Smooth muscle cell (in vitro differentiated cells): ENCODE measurements around the gene SPATA20. TPM values are rescaled to one million over a fixed set of nuclear protein-coding genes. Genes with fewer than 3 reads are reported as not detected.

ENCODE experiments used
- DNase-seq: peaks from one replicate; lab custom pipeline; 2025; ENCODE audit not compliant: unreplicated experiment; lab: John Stamatoyannopoulos, UW
- H2AFZ ChIP-seq: fragments of 200-600 bp; sonication (generic); 2 replicates; pipeline ENCODE4 v1.6.0; 2016; ENCODE audit warnings: antibody characterized with exemption, low read depth, mild to moderate bottlenecking
- H3F3A ChIP-seq: fragments of 200-600 bp; sonication (generic); 2 replicates; pipeline ENCODE4 v1.6.0; 2017; ENCODE audit warnings: antibody characterized with exemption, low read depth
- H3K27ac ChIP-seq: fragments of 200-600 bp; sonication (generic); 2 replicates; pipeline ENCODE4 v1.5.1; 2016; ENCODE audit warnings: low read depth, mild to moderate bottlenecking
- H3K27me3 ChIP-seq: fragments of 200-600 bp; sonication (generic); 2 replicates; pipeline ENCODE4 v1.6.1; 2016; ENCODE audit warnings: low read depth, mild to moderate bottlenecking
- H3K36me3 ChIP-seq: fragments of 200-600 bp; sonication (generic); 2 replicates; pipeline ENCODE4 v1.5.1; 2016; ENCODE audit warnings: low read depth
- H3K4me1 ChIP-seq: fragments of 200-600 bp; sonication (generic); 2 replicates; pipeline ENCODE4 v1.5.1; 2016; ENCODE audit warnings: low read depth
- H3K4me2 ChIP-seq: fragments of 200-600 bp; sonication (generic); 2 replicates; pipeline ENCODE4 v1.6.0; 2016; ENCODE audit warnings: mild to moderate bottlenecking
- H3K4me3 ChIP-seq: fragments of 200-600 bp; sonication (generic); 2 replicates; pipeline ENCODE4 v1.5.1; 2016; ENCODE audit warnings: mild to moderate bottlenecking
- H3K79me2 ChIP-seq: fragments of 200-600 bp; sonication (generic); 2 replicates; pipeline ENCODE4 v1.6.0; 2016; ENCODE audit warnings: low read depth, mild to moderate bottlenecking
- H3K9ac ChIP-seq: fragments of 200-600 bp; sonication (generic); 2 replicates; pipeline ENCODE4 v1.6.0; 2016; ENCODE audit warnings: low read depth
- H3K9me3 ChIP-seq: fragments of 200-600 bp; sonication (generic); replicated peaks from 2 replicates; pipeline ENCODE4 v1.5.1; 2016; ENCODE audit warnings: low read depth
- H4K20me1 ChIP-seq: fragments of 200-600 bp; sonication (generic); 2 replicates; pipeline ENCODE4 v1.6.0; 2016; ENCODE audit warnings: low read depth
- WGBS: methylation state at CpG from one replicate; pipeline ENCODE4 v1.1.7; 2016; ENCODE audit warnings: low lambda C conversion rate; 5-methylcytosine and 5-hydroxymethylcytosine counted together
- polyA plus RNA-seq: library from polyadenylated mRNA; unstranded; fragments of >200 nt; fragmentation: Nextera tagmentation; extraction: Ambion mirVana; gene quantifications from 2 replicates; pipeline ENCODE4 v1.2.1, GENCODE V29; 2016
- total RNA-seq: library from RNA; depleted of rRNA; stranded (reverse); fragments of >200 nt; gene quantifications from 2 replicates; pipeline ENCODE4 v1.2.3, GENCODE V29; 2014
- TF ChIP-seq, protein P1 (sequence below): fragments of 200-600 bp; sonication (generic); IDR thresholded peaks from 2 replicates; pipeline ENCODE4 v1.5.1; 2017; ENCODE audit warnings: borderline replicate concordance, mild to moderate bottlenecking, antibody characterized with exemption; ENCODE audit not compliant: insufficient read depth, poor library complexity, severe bottlenecking

The SPATA20 gene
- total and polyA plus RNA-seq, 2 experiments from 2014 or later, result 61.0 to 62.7 TPM

DNA sequence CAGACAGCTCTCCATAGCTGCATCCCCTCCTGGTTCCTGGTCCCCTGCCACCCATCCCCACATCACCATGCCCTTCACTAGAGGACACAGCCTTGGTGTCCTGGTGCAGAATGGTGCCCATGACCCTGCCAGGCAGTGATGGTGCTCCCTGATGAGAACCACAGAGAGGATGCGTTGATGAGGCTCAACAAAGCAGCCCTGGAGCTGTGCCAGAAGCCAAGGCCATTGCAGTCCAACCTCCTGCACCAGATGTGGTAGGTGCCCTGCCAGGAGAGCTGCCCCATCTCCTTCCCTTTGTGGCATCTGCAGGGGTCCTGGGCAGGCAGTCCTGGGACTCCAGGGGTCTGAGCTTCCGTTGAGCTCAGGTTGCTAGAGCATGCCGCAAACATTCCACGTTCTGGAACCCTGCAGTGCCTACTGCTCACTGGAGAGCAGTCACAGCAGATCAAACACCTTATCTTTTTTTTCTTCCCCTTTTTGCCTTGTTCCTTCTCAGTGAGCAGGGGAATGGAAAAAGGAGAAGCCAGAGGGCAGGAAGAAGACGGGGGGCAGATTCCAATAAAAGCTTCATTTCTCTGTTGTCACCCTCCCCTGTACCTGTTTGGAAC lies 19.7 kb upstream of the SPATA20 start:
- WGBS, result 59% methylated on average over 5 of the region's 5 CpGs
- Histone ChIP-seq H3K79me2 (no peaks in the 10 kb centered on the region), H3K4me1 (peaks cover under 1% of the 10 kb centered on the region), H4K20me1 (no peaks in the 10 kb centered on the region), H3K4me2 (no peak overlapping the region), H3K4me3 (no peak overlapping the region), H2AFZ (no peak overlapping the region), H3K27me3 (peaks cover 23% of the 10 kb centered on the region), H3K36me3 (no peaks in the 10 kb centered on the region), H3K9me3 (no peaks in the 10 kb centered on the region), H3K27ac (no peak overlapping the region), H3K9ac (no peak overlapping the region), H3F3A (no peaks in the 10 kb centered on the region)
- DNase-seq, result no peak
- TF ChIP-seq, protein P1, sequence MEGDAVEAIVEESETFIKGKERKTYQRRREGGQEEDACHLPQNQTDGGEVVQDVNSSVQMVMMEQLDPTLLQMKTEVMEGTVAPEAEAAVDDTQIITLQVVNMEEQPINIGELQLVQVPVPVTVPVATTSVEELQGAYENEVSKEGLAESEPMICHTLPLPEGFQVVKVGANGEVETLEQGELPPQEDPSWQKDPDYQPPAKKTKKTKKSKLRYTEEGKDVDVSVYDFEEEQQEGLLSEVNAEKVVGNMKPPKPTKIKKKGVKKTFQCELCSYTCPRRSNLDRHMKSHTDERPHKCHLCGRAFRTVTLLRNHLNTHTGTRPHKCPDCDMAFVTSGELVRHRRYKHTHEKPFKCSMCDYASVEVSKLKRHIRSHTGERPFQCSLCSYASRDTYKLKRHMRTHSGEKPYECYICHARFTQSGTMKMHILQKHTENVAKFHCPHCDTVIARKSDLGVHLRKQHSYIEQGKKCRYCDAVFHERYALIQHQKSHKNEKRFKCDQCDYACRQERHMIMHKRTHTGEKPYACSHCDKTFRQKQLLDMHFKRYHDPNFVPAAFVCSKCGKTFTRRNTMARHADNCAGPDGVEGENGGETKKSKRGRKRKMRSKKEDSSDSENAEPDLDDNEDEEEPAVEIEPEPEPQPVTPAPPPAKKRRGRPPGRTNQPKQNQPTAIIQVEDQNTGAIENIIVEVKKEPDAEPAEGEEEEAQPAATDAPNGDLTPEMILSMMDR, result no peak

DNA sequence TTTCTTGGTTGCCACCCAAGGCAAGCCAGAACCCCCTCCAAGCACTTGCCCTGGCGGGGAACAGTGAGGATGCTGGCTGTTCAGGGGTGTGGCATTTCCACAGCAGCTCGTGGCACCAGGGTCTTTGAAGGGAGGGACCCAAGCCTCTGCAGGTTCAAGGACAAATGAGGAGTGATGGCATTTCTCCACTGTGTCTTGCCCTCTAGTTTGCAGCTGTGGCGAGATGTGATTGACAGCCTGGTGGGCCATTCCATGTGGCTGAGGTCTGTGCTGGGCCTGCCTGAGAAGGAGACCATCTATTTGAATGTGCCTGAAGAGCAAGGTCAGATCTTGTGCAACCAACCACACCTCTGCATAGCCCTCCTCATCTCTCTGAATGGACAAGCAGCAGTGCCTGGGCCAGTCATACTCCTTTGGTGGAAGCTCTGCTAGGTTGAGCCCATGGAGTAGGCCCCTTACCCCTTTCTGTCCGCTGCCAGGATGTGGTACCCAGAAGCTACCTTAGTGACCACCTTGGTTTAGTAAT lies 19.0 kb upstream of the SPATA20 start:
- H3K36me3 ChIP-seq, result no peaks in the 10 kb centered on the region
- no peaks in the 10 kb centered on the region for H4K20me1 ChIP-seq
- 46% methylated on average over 4 of the region's 4 CpGs for WGBS
- no peak overlapping the region for H3K9ac ChIP-seq
- no peak overlapping the region for H2AFZ ChIP-seq
- H3K27ac ChIP-seq, result no peak overlapping the region
- H3K27me3 ChIP-seq, result peaks cover 31% of the 10 kb centered on the region
- H3K79me2 ChIP-seq, result no peaks in the 10 kb centered on the region
- no peaks in the 10 kb centered on the region for H3K9me3 ChIP-seq
- DNase-seq, result no peak
- no peak overlapping the region for H3K4me2 ChIP-seq
- TF ChIP-seq, protein P1, result no peak
- H3F3A ChIP-seq, result no peaks in the 10 kb centered on the region
- H3K4me1 ChIP-seq, result peaks cover 8% of the 10 kb centered on the region
- no peak overlapping the region for H3K4me3 ChIP-seq

DNA sequence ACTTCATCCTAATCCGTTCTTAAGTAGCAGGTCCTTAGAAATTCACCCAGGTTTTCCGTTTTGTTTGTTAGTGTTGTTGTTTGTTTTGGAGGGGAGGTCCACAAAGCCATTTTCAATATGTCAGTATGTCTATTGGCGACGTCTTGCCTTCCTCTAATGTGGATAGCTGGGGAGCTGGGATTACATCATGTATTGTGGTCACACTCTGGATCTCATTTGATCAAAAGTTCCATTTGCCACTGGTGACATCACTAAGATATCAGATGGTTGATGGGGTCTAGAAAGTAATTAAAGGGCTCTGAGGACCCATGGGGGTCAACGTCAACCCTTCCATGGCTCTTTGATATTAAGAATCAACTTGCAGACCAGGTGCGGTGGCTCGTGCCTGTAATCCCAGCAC lies 17.1 kb upstream of the SPATA20 start:
- WGBS, result 94% methylated on average over 7 of the region's 7 CpGs
- no peak overlapping the region for H3K4me2 ChIP-seq

More for the DNA sequence above, 17.1 kb upstream of the SPATA20 start:
- Histone ChIP-seq H3K4me3 (no peak overlapping the region), H3K27me3 (peaks cover 39% of the 10 kb centered on the region), H3K4me1 (peaks cover 25% of the 10 kb centered on the region), H3K36me3 (no peaks in the 10 kb centered on the region), H3K27ac (no peak overlapping the region), H4K20me1 (no peaks in the 10 kb centered on the region), H2AFZ (no peak overlapping the region), H3K9ac (no peak overlapping the region), H3K79me2 (no peaks in the 10 kb centered on the region), H3K9me3 (no peaks in the 10 kb centered on the region), H3F3A (no peaks in the 10 kb centered on the region)
- no peak for DNase-seq
- TF ChIP-seq, protein P1, result no peak
